Measurements from ENCODE around the gene DENND1A.

Gene DENND1A

GRCh38 chr9:123583646-123584045 is 346.3 kb downstream of the DENND1A start:
- TF ChIP-seq CTCF (IDR thresholded peaks at IDR 0.05; ENCODE audit: low read depth, low read length): no peak
- no peak overlapping the region for H3K4me3 ChIP-seq (replicated peaks in 1 of 2; ENCODE audit: low read depth in 2 of 2, low read length in 2 of 2)
- no peak for DNase-seq (ENCODE audit: low read depth in 2 of 2)

GRCh38 chr9:123571240-123571639 is 358.7 kb downstream of the DENND1A start:
- no peak for TF ChIP-seq CTCF (IDR thresholded peaks at IDR 0.05; ENCODE audit: low read depth, low read length)
- no peak for DNase-seq (ENCODE audit: low read depth in 2 of 2)

GRCh38 chr9:123568691-123569688 is 360.9 kb downstream of the DENND1A start:
- TF ChIP-seq CTCF (IDR thresholded peaks at IDR 0.05; ENCODE audit: low read depth, low read length): no peak
- DNase-seq (ENCODE audit: low read depth in 2 of 2): peak; percentile 38 to 67
- H3K4me3 ChIP-seq (replicated peaks in 1 of 2; ENCODE audit: low read depth in 2 of 2, low read length in 2 of 2): no peak overlapping the region

More at GRCh38 chr9:123571240-123571639, 358.7 kb downstream of the DENND1A start:
- H3K4me3 ChIP-seq (replicated peaks in 1 of 2; ENCODE audit: low read depth in 2 of 2, low read length in 2 of 2): no peak overlapping the region

GRCh38 chr9:123567013-123567412 is 362.9 kb downstream of the DENND1A start:
- no peak for TF ChIP-seq CTCF (IDR thresholded peaks at IDR 0.05; ENCODE audit: low read depth, low read length)
- no peak overlapping the region for H3K4me3 ChIP-seq (replicated peaks in 1 of 2; ENCODE audit: low read depth in 2 of 2, low read length in 2 of 2)
- no peak for DNase-seq (ENCODE audit: low read depth in 2 of 2)

GRCh38 chr9:123564652-123565051 is 365.3 kb downstream of the DENND1A start:
- no peak for TF ChIP-seq CTCF (IDR thresholded peaks at IDR 0.05; ENCODE audit: low read depth, low read length)
- H3K4me3 ChIP-seq (replicated peaks in 1 of 2; ENCODE audit: low read depth in 2 of 2, low read length in 2 of 2): no peak overlapping the region

GRCh38 chr9:123562844-123563346 is 367.0 kb downstream of the DENND1A start:
- peak; percentile 75 to 81 for DNase-seq (ENCODE audit: low read depth in 2 of 2)
- no peak for TF ChIP-seq CTCF (IDR thresholded peaks at IDR 0.05; ENCODE audit: low read depth, low read length)
- H3K4me3 ChIP-seq (replicated peaks in 1 of 2; ENCODE audit: low read depth in 2 of 2, low read length in 2 of 2): no peak overlapping the region

More at GRCh38 chr9:123564652-123565051, 365.3 kb downstream of the DENND1A start:
- DNase-seq (ENCODE audit: low read depth in 2 of 2): no peak
